HCT116 (cell line): ENCODE measurements around the gene GRID2. TPM values are rescaled to one million over a fixed set of nuclear protein-coding genes. Genes with fewer than 3 reads are reported as not detected.

Source experiments
- ATAC-seq: fragments of 200-7000 bp; cut with Tn5 transposase; 2 replicates; pipeline ENCODE4 v1.9.1; 2020; ENCODE audit warnings: mild to moderate bottlenecking, moderate library complexity
- BruUV-seq: library from RNA; stranded (reverse); fragments of 400-500 nt; replicated peaks from 2 replicates; lab custom pipeline; 2021; lab: Mats Ljungman, UMichigan
- CTCF ChIA-PET: fragments of 300-600 bp; sonication (Branson Sonifier 250); formaldehyde crosslinking; loops from one replicate; lab custom pipeline; 2021; ENCODE audit warnings: antibody characterized with exemption; lab: Charles Lee
- POLR2A ChIA-PET: fragments of 300-600, 350-600 bp; sonication (Branson Sonifier 250); formaldehyde crosslinking; loops from one replicate; lab custom pipeline; 2021; ENCODE audit warnings: antibody characterized with exemption; lab: Charles Lee
- RAD21 ChIA-PET, 2 experiments: fragments of 300-600 bp; sonication (Branson Sonifier 250); formaldehyde crosslinking; loops; one replicate each; lab custom pipeline; 2023; ENCODE audit warnings: low total read pairs in 2 of 2; ENCODE audit not compliant: uncharacterized antibody in 2 of 2, unreplicated experiment in 2 of 2, low non-redundant PET in 1 of 2; lab: Charles Lee
- DNase-seq: peaks from one replicate; pipeline ENCODE4 v3.0.0-alpha.2; 2010; ENCODE audit warnings: low read depth, low spot score
- H2AFZ ChIP-seq: fragments of 200-600 bp; shearing (Covaris generic), sonication (generic); 2 replicates; pipeline ENCODE4 v1.6.1; 2017; ENCODE audit warnings: low read depth, mixed run types, mixed read lengths, antibody characterized with exemption, low read length; ENCODE audit not compliant: poor library complexity, severe bottlenecking
- H3K27ac ChIP-seq: 2 replicates; pipeline ENCODE4 v1.5.1; 2012; ENCODE audit warnings: low read depth, low read length
- H3K27me3 ChIP-seq: fragments of 200-600 bp; sonication (generic); 2 replicates; pipeline ENCODE4 v1.6.1; 2016; ENCODE audit warnings: mixed run types, low read length, mixed read lengths; ENCODE audit not compliant: insufficient read depth
- H3K36me3 ChIP-seq, 2 experiments: fragments of 200-500 bp in 1 of 2; fragments of 200-600 bp in 1 of 2; sonication (Bioruptor generic) in 1 of 2; sonication (generic) in 1 of 2; 2 replicates each; pipeline versions ENCODE4 v1.5.1 to v1.6.1; 2014 to 2016; ENCODE audit warnings: low read length in 2 of 2, inconsistent platforms in 1 of 2, mixed read lengths in 1 of 2, mixed run types in 1 of 2; ENCODE audit not compliant: insufficient read depth in 2 of 2, control insufficient read depth in 1 of 2
- H3K4me1 ChIP-seq, 2 experiments: fragments of 200-600 bp in 1 of 2; sonication (generic) in 1 of 2; 2 replicates each; pipeline versions ENCODE4 v1.5.1 to v1.6.1; 2012 to 2017; ENCODE audit warnings: low read length in 2 of 2, inconsistent platforms in 1 of 2, mild to moderate bottlenecking in 1 of 2, mixed read lengths in 1 of 2, mixed run types in 1 of 2, moderate library complexity in 1 of 2; ENCODE audit not compliant: insufficient read depth in 2 of 2, control insufficient read depth in 1 of 2
- H3K4me2 ChIP-seq: fragments of 200-600 bp; sonication (generic); 2 replicates; pipeline ENCODE4 v1.6.1; 2017; ENCODE audit warnings: mixed run types, low read length, mixed read lengths
- H3K4me3 ChIP-seq, 2 experiments: fragments of 200-600 bp in 1 of 2; sonication (generic) in 1 of 2; replicated peaks in 1 of 2; 2 replicates each; pipeline ENCODE4 v1.5.1; 2011 to 2016; ENCODE audit warnings: low read length in 2 of 2, control low read depth in 1 of 2, low read depth in 1 of 2, mild to moderate bottlenecking in 1 of 2, mixed read lengths in 1 of 2, mixed run types in 1 of 2
- H3K79me2 ChIP-seq: fragments of 200-600 bp; sonication (generic); 2 replicates; pipeline ENCODE4 v1.6.1; 2017; ENCODE audit warnings: mild to moderate bottlenecking, mixed run types, low read length, moderate library complexity, mixed read lengths; ENCODE audit not compliant: insufficient read depth
- H3K9ac ChIP-seq: fragments of 200-600 bp; sonication (generic); 2 replicates; pipeline ENCODE4 v1.6.1; 2016; ENCODE audit warnings: low read length, mixed read lengths
- H3K9me2 ChIP-seq: fragments of 200-600 bp; sonication (generic), shearing (Covaris generic); 2 replicates; pipeline ENCODE4 v1.6.1; 2017; ENCODE audit warnings: mixed run types, mild to moderate bottlenecking, moderate library complexity; ENCODE audit not compliant: insufficient read depth
- H3K9me3 ChIP-seq, 2 experiments: fragments of 200-500 bp in 1 of 2; fragments of 200-600 bp in 1 of 2; sonication (Bioruptor generic) in 1 of 2; sonication (generic) in 1 of 2; 2 replicates each; pipeline ENCODE4 v1.6.1; 2014 to 2017; ENCODE audit warnings: low read length in 2 of 2, mixed read lengths in 2 of 2, inconsistent platforms in 1 of 2, low read depth in 1 of 2, mild to moderate bottlenecking in 1 of 2, mixed run types in 1 of 2, moderate library complexity in 1 of 2; ENCODE audit not compliant: control insufficient read depth in 1 of 2, insufficient read depth in 1 of 2
- H4K20me1 ChIP-seq: fragments of 200-600 bp; sonication (generic), shearing (Covaris generic); 2 replicates; pipeline ENCODE4 v1.6.1; 2017; ENCODE audit warnings: mixed run types, mild to moderate bottlenecking, moderate library complexity; ENCODE audit not compliant: insufficient read depth
- CBX3 ChIP-seq: IDR thresholded peaks from 2 replicates; pipeline ENCODE4 v1.6.1; 2012; ENCODE audit warnings: low read depth
- CEBPB ChIP-seq: IDR thresholded peaks from 2 replicates; pipeline ENCODE4 v1.6.1; 2012; ENCODE audit warnings: low read depth
- EGR1 ChIP-seq: IDR thresholded peaks from 2 replicates; pipeline ENCODE4 v1.6.1; 2012; ENCODE audit warnings: low read depth
- ELF1 ChIP-seq: IDR thresholded peaks from 2 replicates; pipeline ENCODE4 v1.6.1; 2012; ENCODE audit warnings: low read depth, borderline replicate concordance
- EZH2phosphoT487 ChIP-seq: fragments of 200-600 bp; IDR thresholded peaks from 2 replicates; pipeline ENCODE4 v1.6.1; 2018; ENCODE audit warnings: antibody characterized with exemption, borderline replicate concordance
- FOSL1 ChIP-seq: IDR thresholded peaks from 2 replicates; pipeline ENCODE4 v1.6.1; 2012; ENCODE audit warnings: low read depth
- JUND ChIP-seq: IDR thresholded peaks from 2 replicates; pipeline ENCODE4 v1.6.1; 2012
- RAD21 ChIP-seq: IDR thresholded peaks from 2 replicates; pipeline ENCODE4 v1.6.1; 2012; ENCODE audit warnings: low read depth, mild to moderate bottlenecking
- SIN3A ChIP-seq: IDR thresholded peaks from 2 replicates; pipeline ENCODE4 v1.6.1; 2012; ENCODE audit warnings: low read depth
- SP1 ChIP-seq: IDR thresholded peaks from 2 replicates; pipeline ENCODE4 v1.6.1; 2012; ENCODE audit warnings: low read depth
- SRF ChIP-seq: IDR thresholded peaks from 2 replicates; pipeline ENCODE4 v1.6.1; 2012; ENCODE audit warnings: low read depth
- TCF7L2 ChIP-seq: IDR thresholded peaks from 2 replicates; pipeline ENCODE4 v1.7.0; 2011; ENCODE audit warnings: borderline replicate concordance, inconsistent platforms; ENCODE audit not compliant: insufficient read depth, insufficient read length; ENCODE audit errors: extremely low read depth
- YY1 ChIP-seq: IDR thresholded peaks from 2 replicates; pipeline ENCODE4 v1.6.1; 2011; ENCODE audit warnings: low read length, low read depth, moderate library complexity, mild to moderate bottlenecking; ENCODE audit not compliant: insufficient replicate concordance; ENCODE audit errors: extremely low read depth
- intact Hi-C: fragments of 100-400 bp; cut with micrococcal nuclease; formaldehyde crosslinking; loops from 2 replicates; pipeline ENCODE4 v1.10.0; 2022
- total RNA-seq: library from RNA; stranded (reverse); gene quantifications from one replicate; pipeline ENCODE4 v1.2.1, GENCODE V29; 2021; ENCODE audit not compliant: unreplicated experiment
- TF ChIP-seq, protein P1 (sequence below): IDR thresholded peaks from 2 replicates; pipeline ENCODE4 v1.6.1; 2012
- TF ChIP-seq, protein P2 (sequence below), 3 experiments: fragments of 200-600 bp in 1 of 3; sonication (generic) in 1 of 3; IDR thresholded peaks in 2 of 3; conservative IDR thresholded peaks in 1 of 3; 2 replicates each; pipeline ENCODE4 v1.5.1; 2012 to 2017; ENCODE audit warnings: low read depth in 2 of 3, low read length in 2 of 3, antibody characterized with exemption in 1 of 3, borderline replicate concordance in 1 of 3, control low read depth in 1 of 3, mild to moderate bottlenecking in 1 of 3, mixed read lengths in 1 of 3, mixed run types in 1 of 3, moderate library complexity in 1 of 3; ENCODE audit not compliant: insufficient read depth in 1 of 3

GRID2 gene
- total RNA-seq, 1 experiment from 2014 or later, result not detected

DNA sequence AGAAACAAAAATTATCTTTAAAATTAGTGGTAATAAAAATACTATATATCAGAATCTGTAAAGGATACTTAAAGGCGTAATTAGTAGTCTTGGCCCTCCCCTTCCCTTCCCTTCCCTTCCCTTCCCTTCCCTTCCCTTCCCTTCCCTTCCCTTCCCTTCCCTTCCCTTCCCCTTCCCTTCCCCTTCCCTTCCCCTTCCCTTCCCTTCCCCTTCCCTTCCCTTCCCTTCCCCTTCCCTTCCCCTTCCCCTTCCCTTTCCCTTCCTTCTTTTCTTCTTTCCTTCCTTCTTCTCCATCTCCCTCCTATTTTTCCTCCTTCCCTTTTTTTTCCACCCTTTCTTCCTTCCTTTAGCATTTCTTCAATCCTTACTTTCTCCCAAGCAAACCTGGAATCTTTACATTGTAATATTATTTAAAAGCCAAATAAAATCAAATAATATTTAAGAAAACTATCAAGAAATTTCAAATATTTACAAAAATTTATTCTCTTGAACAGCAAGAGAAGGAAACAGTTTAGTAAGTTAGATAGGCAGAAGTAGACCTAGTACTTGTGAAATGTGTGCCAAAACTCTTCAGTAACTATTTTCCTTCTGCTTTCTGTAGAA lies 1145.0 kb downstream of the GRID2 start:
- H3K9me2 ChIP-seq, result no peaks in the 10 kb centered on the region
- H3K4me1 ChIP-seq, result no peaks in the 10 kb centered on the region
- H3K27ac ChIP-seq, result no peak overlapping the region
- H3K9me3 ChIP-seq, result no peaks in the 10 kb centered on the region
- H3K79me2 ChIP-seq, result no peaks in the 10 kb centered on the region
- DNase-seq (no peak), ATAC-seq (no peak)
- POLR2A ChIA-PET, result no interaction called here
- RAD21 ChIA-PET, result no interaction called here
- H4K20me1 ChIP-seq, result no peaks in the 10 kb centered on the region
- H3K4me2 ChIP-seq, result no peak overlapping the region
- peak overlapping the region; percentile 56 for H2AFZ ChIP-seq
- intact Hi-C loops, result no loop called here
- H3K4me3 ChIP-seq, result no peak overlapping the region
- no peaks in the 10 kb centered on the region for H3K27me3 ChIP-seq
- no peaks in the 10 kb centered on the region for H3K36me3 ChIP-seq
- H3K9ac ChIP-seq, result no peak overlapping the region
- no TSS peak for BruUV-seq
- no peak for TF ChIP-seq CEBPB
- no peak for TF ChIP-seq SP1
- no peak for TF ChIP-seq YY1
- TF ChIP-seq CBX3, result no peak
- no peak for TF ChIP-seq JUND
- no peak for TF ChIP-seq EGR1
- TF ChIP-seq SRF, result no peak
- TF ChIP-seq TCF7L2, result no peak
- no peak for TF ChIP-seq SIN3A
- TF ChIP-seq, all 23 proteins: peak for 0
- CTCF ChIA-PET, result no interaction called here

DNA sequence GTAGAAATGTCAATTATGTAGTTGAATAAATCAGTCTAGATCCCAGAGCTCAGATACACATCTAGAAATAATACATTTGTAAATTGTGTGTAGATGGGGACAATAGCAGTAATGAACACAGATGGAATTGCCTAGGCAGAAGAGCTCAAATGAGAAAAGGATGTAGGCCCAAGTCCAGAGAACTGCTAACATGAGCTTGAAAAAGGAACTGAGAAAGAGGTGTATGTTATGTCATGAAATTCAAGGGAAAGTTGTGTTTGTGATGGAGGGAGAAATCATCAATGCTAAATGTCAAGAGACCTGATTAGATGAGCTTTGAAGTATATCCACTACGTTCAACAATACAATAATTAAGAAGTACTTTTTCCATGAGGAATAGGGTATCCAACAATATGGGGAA lies 1148.2 kb downstream of the GRID2 start:
- ATAC-seq, result no peak
- Histone ChIP-seq H3K9ac (no peak overlapping the region), H3K36me3 (no peaks in the 10 kb centered on the region), H3K9me2 (no peaks in the 10 kb centered on the region), H2AFZ (no peak overlapping the region), H3K27ac (no peak overlapping the region), H3K79me2 (no peaks in the 10 kb centered on the region), H3K4me1 (no peaks in the 10 kb centered on the region), H3K27me3 (no peaks in the 10 kb centered on the region), H3K9me3 (no peaks in the 10 kb centered on the region), H3K4me3 (no peak overlapping the region), H4K20me1 (no peaks in the 10 kb centered on the region), H3K4me2 (no peak overlapping the region)
- intact Hi-C loops, result no loop called here
- DNase-seq, result no peak
- ChIA-PET POLR2A (no interaction called here), RAD21 (no interaction called here), CTCF (no interaction called here)
- TF ChIP-seq, protein P1, sequence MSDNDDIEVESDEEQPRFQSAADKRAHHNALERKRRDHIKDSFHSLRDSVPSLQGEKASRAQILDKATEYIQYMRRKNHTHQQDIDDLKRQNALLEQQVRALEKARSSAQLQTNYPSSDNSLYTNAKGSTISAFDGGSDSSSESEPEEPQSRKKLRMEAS, result no peak
- TF ChIP-seq EZH2phosphoT487 (no peak), YY1 (no peak), SIN3A (no peak), FOSL1 (no peak), JUND (no peak), TCF7L2 (no peak), RAD21 (no peak), SP1 (no peak), ELF1 (no peak), EGR1 (no peak)
- TF ChIP-seq, protein P2, sequence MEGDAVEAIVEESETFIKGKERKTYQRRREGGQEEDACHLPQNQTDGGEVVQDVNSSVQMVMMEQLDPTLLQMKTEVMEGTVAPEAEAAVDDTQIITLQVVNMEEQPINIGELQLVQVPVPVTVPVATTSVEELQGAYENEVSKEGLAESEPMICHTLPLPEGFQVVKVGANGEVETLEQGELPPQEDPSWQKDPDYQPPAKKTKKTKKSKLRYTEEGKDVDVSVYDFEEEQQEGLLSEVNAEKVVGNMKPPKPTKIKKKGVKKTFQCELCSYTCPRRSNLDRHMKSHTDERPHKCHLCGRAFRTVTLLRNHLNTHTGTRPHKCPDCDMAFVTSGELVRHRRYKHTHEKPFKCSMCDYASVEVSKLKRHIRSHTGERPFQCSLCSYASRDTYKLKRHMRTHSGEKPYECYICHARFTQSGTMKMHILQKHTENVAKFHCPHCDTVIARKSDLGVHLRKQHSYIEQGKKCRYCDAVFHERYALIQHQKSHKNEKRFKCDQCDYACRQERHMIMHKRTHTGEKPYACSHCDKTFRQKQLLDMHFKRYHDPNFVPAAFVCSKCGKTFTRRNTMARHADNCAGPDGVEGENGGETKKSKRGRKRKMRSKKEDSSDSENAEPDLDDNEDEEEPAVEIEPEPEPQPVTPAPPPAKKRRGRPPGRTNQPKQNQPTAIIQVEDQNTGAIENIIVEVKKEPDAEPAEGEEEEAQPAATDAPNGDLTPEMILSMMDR (IDR thresholded peaks at IDR 0.05 in 2 of 3, conservative IDR thresholded peaks at IDR 0.05 in 1 of 3; ENCODE audit: borderline replicate concordance in 1 of 3, insufficient read depth in 1 of 3, low read depth in 2 of 3, low read length in 2 of 3), result no peak
- no TSS peak for BruUV-seq
